HG02840 (cell line): Measurements from ENCODE around the gene UBE3C.

ENCODE experiments used
- ATAC-seq: cut with Tn5 transposase; IDR thresholded peaks from one replicate; pipeline ENCODE4 v1.9.1; 2021; ENCODE audit warnings: mild to moderate bottlenecking, moderate library complexity, moderate number of reproducible peaks; ENCODE audit not compliant: unreplicated experiment, low FRiP score

Gene UBE3C

GRCh38 chr7:157318015-157318706 lies 179.4 kb downstream of the UBE3C start:
- ATAC-seq: no peak
